HL-60 (cell line): Measurements from ENCODE around the gene RSPO1.

Experiments
- CTCF ChIP-seq: IDR thresholded peaks from one replicate; pipeline ENCODE4 v1.5.1; 2011; ENCODE audit warnings: low read length, control low read depth, inconsistent platforms; ENCODE audit not compliant: insufficient read depth
- REST ChIP-seq: IDR thresholded peaks from 2 replicates; pipeline ENCODE4 v1.6.1; 2012; ENCODE audit warnings: low read depth; ENCODE audit not compliant: insufficient replicate concordance

- TF ChIP-seq REST (no peak), CTCF (no peak)
These were observed 1.7 kb upstream of the RSPO1 start for GRCh38 chr1:37636435-37636834.
